Panc1 (cell line): Measurements from ENCODE around the gene GGPS1.

Source experiments
- POLR2AphosphoS5 ChIP-seq: IDR thresholded peaks from 2 replicates; pipeline ENCODE4 v1.6.1; 2012; ENCODE audit warnings: mild to moderate bottlenecking, low read depth, low read length, moderate library complexity
- SIN3A ChIP-seq: IDR thresholded peaks from 2 replicates; pipeline ENCODE4 v1.6.1; 2012; ENCODE audit warnings: low read depth, mild to moderate bottlenecking, low read length, moderate library complexity, borderline replicate concordance; ENCODE audit not compliant: insufficient read depth
- TCF7L2 ChIP-seq: IDR thresholded peaks from 2 replicates; pipeline ENCODE4 v1.6.1; 2011; ENCODE audit warnings: mild to moderate bottlenecking, low read depth, low read length, inconsistent platforms
- TF ChIP-seq, protein P1 (sequence below): fragments of 450-650 bp; IDR thresholded peaks from 2 replicates; pipeline ENCODE4 v1.5.1; 2017; ENCODE audit warnings: mild to moderate bottlenecking
- TF ChIP-seq, protein P2 (sequence below), 2 experiments: IDR thresholded peaks; 2 replicates each; pipeline ENCODE4 v1.6.1; 2011 to 2012; ENCODE audit warnings: low read depth in 2 of 2, control low read depth in 1 of 2, low read length in 1 of 2, mild to moderate bottlenecking in 1 of 2, moderate library complexity in 1 of 2; ENCODE audit not compliant: insufficient read depth in 1 of 2

DNA sequence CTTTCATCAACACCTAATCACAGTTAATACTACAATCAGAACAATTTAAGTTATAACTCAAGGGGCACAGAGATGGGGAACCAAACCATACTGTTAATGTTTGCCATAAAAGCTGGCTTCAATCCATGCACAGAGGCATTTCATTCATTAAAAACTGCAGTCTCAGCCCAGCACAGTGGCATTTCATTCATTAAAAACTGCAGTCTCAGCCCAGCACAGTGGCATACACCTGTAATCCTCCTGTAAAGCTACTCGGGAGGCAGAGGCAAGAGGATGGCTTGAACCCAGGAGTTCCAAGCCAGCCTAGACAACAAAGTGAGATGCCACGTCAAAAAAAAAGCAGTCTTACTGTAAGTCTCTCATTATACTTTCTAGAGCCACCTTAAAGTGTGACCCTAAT is 29.6 kb upstream of the GGPS1 start:
- TF ChIP-seq, protein P1, sequence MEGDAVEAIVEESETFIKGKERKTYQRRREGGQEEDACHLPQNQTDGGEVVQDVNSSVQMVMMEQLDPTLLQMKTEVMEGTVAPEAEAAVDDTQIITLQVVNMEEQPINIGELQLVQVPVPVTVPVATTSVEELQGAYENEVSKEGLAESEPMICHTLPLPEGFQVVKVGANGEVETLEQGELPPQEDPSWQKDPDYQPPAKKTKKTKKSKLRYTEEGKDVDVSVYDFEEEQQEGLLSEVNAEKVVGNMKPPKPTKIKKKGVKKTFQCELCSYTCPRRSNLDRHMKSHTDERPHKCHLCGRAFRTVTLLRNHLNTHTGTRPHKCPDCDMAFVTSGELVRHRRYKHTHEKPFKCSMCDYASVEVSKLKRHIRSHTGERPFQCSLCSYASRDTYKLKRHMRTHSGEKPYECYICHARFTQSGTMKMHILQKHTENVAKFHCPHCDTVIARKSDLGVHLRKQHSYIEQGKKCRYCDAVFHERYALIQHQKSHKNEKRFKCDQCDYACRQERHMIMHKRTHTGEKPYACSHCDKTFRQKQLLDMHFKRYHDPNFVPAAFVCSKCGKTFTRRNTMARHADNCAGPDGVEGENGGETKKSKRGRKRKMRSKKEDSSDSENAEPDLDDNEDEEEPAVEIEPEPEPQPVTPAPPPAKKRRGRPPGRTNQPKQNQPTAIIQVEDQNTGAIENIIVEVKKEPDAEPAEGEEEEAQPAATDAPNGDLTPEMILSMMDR = no peak
- TF ChIP-seq SIN3A = no peak
- TF ChIP-seq, protein P2, sequence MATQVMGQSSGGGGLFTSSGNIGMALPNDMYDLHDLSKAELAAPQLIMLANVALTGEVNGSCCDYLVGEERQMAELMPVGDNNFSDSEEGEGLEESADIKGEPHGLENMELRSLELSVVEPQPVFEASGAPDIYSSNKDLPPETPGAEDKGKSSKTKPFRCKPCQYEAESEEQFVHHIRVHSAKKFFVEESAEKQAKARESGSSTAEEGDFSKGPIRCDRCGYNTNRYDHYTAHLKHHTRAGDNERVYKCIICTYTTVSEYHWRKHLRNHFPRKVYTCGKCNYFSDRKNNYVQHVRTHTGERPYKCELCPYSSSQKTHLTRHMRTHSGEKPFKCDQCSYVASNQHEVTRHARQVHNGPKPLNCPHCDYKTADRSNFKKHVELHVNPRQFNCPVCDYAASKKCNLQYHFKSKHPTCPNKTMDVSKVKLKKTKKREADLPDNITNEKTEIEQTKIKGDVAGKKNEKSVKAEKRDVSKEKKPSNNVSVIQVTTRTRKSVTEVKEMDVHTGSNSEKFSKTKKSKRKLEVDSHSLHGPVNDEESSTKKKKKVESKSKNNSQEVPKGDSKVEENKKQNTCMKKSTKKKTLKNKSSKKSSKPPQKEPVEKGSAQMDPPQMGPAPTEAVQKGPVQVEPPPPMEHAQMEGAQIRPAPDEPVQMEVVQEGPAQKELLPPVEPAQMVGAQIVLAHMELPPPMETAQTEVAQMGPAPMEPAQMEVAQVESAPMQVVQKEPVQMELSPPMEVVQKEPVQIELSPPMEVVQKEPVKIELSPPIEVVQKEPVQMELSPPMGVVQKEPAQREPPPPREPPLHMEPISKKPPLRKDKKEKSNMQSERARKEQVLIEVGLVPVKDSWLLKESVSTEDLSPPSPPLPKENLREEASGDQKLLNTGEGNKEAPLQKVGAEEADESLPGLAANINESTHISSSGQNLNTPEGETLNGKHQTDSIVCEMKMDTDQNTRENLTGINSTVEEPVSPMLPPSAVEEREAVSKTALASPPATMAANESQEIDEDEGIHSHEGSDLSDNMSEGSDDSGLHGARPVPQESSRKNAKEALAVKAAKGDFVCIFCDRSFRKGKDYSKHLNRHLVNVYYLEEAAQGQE (IDR thresholded peaks at IDR 0.05; ENCODE audit: insufficient read depth in 1 of 2, low read depth in 2 of 2, low read length in 1 of 2) = no peak
- no peak for TF ChIP-seq POLR2AphosphoS5
- no peak for TF ChIP-seq TCF7L2
